Calu3 (cell line): Measurements from ENCODE around the gene DAGLA. TPM values are rescaled to one million over a fixed set of nuclear protein-coding genes. Genes with fewer than 3 reads are reported as not detected.

ENCODE experiments used
- BruUV-seq: library from RNA; stranded (reverse); fragments of 400-500 nt; replicated peaks from 2 replicates; lab custom pipeline; 2021; lab: Mats Ljungman, UMichigan
- CTCF ChIA-PET: fragments of 300-600 bp; sonication (Branson Sonifier 250); formaldehyde crosslinking; loops from one replicate; lab custom pipeline; 2022; ENCODE audit warnings: antibody characterized with exemption; lab: Charles Lee
- DNase-seq: peaks from one replicate; pipeline ENCODE4 v3.0.0; 2022
- H3K27ac Mint-ChIP-seq: one replicate; pipeline ENCODE4 v1.8.0; 2022; ENCODE audit warnings: mixed read lengths; ENCODE audit not compliant: unreplicated experiment
- H3K27me3 Mint-ChIP-seq: one replicate; pipeline ENCODE4 v1.8.0; 2022; ENCODE audit warnings: mixed read lengths; ENCODE audit not compliant: unreplicated experiment
- H3K36me3 Mint-ChIP-seq: one replicate; pipeline ENCODE4 v1.8.0; 2022; ENCODE audit warnings: mild to moderate bottlenecking, moderate library complexity, mixed read lengths; ENCODE audit not compliant: insufficient read depth, unreplicated experiment
- H3K4me1 Mint-ChIP-seq: one replicate; pipeline ENCODE4 v1.8.0; 2022; ENCODE audit warnings: mild to moderate bottlenecking, low read depth, mixed read lengths; ENCODE audit not compliant: unreplicated experiment
- H3K4me3 Mint-ChIP-seq: one replicate; pipeline ENCODE4 v1.8.0; 2022; ENCODE audit warnings: mild to moderate bottlenecking, low read depth, moderate library complexity, mixed read lengths; ENCODE audit not compliant: unreplicated experiment
- H3K9me3 Mint-ChIP-seq: one replicate; pipeline ENCODE4 v1.8.0; 2022; ENCODE audit warnings: low read depth, mixed read lengths; ENCODE audit not compliant: unreplicated experiment
- CTCF ChIP-seq: fragments of 200-600 bp; IDR thresholded peaks from one replicate; pipeline ENCODE4 v1.8.0; 2022; ENCODE audit warnings: antibody characterized with exemption; ENCODE audit not compliant: unreplicated experiment
- intact Hi-C: fragments of 100-400 bp; cut with micrococcal nuclease; formaldehyde crosslinking; loops from one replicate; pipeline ENCODE4 v1.10.0; 2022; ENCODE audit not compliant: unreplicated experiment
- total RNA-seq: library from RNA; stranded (reverse); gene quantifications from 2 replicates; pipeline ENCODE4 v1.2.3, GENCODE V29; 2022

DAGLA gene
- total RNA-seq, 1 experiment from 2014 or later: 7.5 TPM

- CTCF ChIA-PET: interaction anchor here (0.6 kb wide), 1 partner anchor 8 kb away, joined by 3 read pairs; no protein-coding TSS in a partner anchor
- DNase-seq: no peak
- Mint-ChIP-seq H3K27me3 (no peaks in the 10 kb centered on the region), H3K27ac (no peak overlapping the region), H3K4me1 (peaks cover 13% of the 10 kb centered on the region), H3K36me3 (no peaks in the 10 kb centered on the region), H3K9me3 (no peaks in the 10 kb centered on the region), H3K4me3 (no peak overlapping the region)
- intact Hi-C loops: no loop called here
- no peak for TF ChIP-seq CTCF
- no TSS peak for BruUV-seq
Measured at GRCh38 chr11:61717286-61718033, 37.3 kb downstream of the DAGLA start.

DNA sequence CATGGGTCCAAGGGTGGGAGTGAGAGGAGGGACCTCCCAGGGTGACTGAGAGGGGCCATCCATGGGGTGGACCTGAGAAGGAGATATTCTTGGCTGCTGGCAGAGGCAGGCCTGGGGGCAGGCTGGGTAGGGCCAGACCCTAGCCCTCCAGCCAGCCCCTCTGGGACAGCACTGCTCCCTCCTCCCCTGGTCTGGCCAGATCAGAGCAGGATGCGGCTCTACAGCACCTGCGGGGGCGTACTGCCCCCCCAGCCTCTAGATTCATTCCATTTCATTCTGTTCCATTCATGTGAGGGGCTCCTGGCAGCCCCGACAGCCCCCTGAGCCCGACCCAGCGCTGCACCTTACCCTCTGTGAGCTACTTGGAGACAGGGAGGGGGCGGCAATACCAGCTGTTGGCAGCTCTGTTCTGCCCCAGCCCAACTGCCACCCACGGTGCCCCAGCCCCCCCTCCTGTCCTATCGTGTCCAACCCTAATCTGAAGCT is 37.9 kb downstream of the DAGLA start:
- Mint-ChIP-seq H3K27me3 (no peaks in the 10 kb centered on the region), H3K4me3 (no peak overlapping the region), H3K9me3 (no peaks in the 10 kb centered on the region), H3K36me3 (no peaks in the 10 kb centered on the region), H3K27ac (no peak overlapping the region), H3K4me1 (peaks cover 13% of the 10 kb centered on the region)
- intact Hi-C loops: no loop called here
- no peak for TF ChIP-seq CTCF
- CTCF ChIA-PET: interaction anchor here (0.6 kb wide), 1 partner anchor 8 kb away, joined by 3 read pairs; no protein-coding TSS in a partner anchor
- BruUV-seq: no TSS peak
- no peak for DNase-seq

- H3K9me3 Mint-ChIP-seq: no peaks in the 10 kb centered on the region
- no peak for DNase-seq
- intact Hi-C loops: no loop called here
- no peaks in the 10 kb centered on the region for H3K27me3 Mint-ChIP-seq
- H3K4me3 Mint-ChIP-seq: no peak overlapping the region
- CTCF ChIA-PET: interaction anchor here (0.6 kb wide), 1 partner anchor 105 kb away, joined by 4 read pairs; no protein-coding TSS in a partner anchor
- no peak overlapping the region for H3K27ac Mint-ChIP-seq
- H3K4me1 Mint-ChIP-seq: peaks cover 13% of the 10 kb centered on the region
- no peak for TF ChIP-seq CTCF
- no peaks in the 10 kb centered on the region for H3K36me3 Mint-ChIP-seq
- BruUV-seq: no TSS peak
Measured at GRCh38 chr11:61718621-61719302, 38.6 kb downstream of the DAGLA start.

DNA sequence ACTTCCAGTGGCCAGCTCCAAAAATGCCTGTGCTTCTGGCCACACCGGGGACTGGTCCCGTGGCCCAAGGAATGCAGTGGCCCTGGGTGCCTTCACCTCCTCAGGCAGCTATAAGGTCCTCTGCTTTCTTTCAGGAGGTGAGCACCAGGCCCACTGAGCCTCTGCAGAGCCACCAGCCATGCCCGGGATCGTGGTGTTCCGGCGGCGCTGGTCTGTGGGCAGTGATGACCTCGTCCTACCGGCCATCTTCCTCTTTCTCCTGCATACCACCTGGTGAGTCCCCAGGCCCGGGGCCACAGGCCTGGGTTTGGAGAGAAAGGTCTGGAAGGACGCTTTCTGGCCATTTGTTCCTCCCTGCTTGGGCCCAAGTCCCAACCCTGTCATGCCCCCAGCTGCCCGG is 39.8 kb downstream of the DAGLA start:
- Mint-ChIP-seq H3K36me3 (no peaks in the 10 kb centered on the region), H3K4me3 (no peak overlapping the region), H3K4me1 (peaks cover 13% of the 10 kb centered on the region), H3K27me3 (no peaks in the 10 kb centered on the region), H3K27ac (no peak overlapping the region), H3K9me3 (no peaks in the 10 kb centered on the region)
- intact Hi-C loops: no loop called here
- no peak for TF ChIP-seq CTCF
- CTCF ChIA-PET: no interaction called here
- no peak for DNase-seq
- no TSS peak for BruUV-seq
